ENCODE measurements around the gene RREB1.

DNA sequence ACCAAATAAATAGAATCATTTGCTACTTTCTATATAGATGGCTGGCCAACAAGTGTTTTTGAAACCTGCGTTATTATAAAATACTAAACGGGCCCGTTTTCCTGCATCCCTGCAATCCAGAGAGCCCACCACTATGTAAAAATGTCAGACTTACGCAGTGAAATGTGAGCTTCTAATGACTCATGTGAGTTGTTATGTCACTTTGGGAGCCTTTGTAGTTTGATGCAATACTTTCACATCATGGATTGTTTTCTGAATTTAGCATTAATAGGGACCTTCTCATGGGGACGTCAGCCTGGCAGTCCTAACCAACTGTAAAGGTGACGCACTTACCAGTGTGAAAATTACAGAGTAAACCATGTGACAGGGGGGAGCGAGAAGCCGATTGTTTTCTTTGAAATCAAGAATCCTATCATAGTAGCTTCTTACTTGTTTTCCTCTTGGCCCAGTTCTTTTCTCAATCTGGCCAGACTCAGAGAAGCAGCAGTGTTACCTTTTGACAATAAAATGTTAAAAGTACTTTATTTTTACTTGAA, 130.0 kb downstream of the RREB1 start:
- no peak for TF ChIP-seq POLR2A (IDR thresholded peaks at IDR 0.05; ENCODE audit: low read depth, low read length)
- TF ChIP-seq, protein P1, sequence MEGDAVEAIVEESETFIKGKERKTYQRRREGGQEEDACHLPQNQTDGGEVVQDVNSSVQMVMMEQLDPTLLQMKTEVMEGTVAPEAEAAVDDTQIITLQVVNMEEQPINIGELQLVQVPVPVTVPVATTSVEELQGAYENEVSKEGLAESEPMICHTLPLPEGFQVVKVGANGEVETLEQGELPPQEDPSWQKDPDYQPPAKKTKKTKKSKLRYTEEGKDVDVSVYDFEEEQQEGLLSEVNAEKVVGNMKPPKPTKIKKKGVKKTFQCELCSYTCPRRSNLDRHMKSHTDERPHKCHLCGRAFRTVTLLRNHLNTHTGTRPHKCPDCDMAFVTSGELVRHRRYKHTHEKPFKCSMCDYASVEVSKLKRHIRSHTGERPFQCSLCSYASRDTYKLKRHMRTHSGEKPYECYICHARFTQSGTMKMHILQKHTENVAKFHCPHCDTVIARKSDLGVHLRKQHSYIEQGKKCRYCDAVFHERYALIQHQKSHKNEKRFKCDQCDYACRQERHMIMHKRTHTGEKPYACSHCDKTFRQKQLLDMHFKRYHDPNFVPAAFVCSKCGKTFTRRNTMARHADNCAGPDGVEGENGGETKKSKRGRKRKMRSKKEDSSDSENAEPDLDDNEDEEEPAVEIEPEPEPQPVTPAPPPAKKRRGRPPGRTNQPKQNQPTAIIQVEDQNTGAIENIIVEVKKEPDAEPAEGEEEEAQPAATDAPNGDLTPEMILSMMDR (IDR thresholded peaks at IDR 0.05; ENCODE audit: extremely low read depth in 1 of 2, insufficient read depth in 1 of 2, low read depth in 1 of 2, low read length in 2 of 2), result no peak
- TF ChIP-seq EZH2 (IDR thresholded peaks at IDR 0.05; ENCODE audit: borderline replicate concordance, low read depth, low read length, severe bottlenecking), result no peak

All from endothelial cell of umbilical vein (primary cell).